Stimulated activated CD8-positive, alpha-beta memory T cell treated with anti-CD3 and anti-CD28 coated beads, Interleukin-7, amount 100 ng/mL, for 4 hours (primary cell): ENCODE data around the gene REST.

ENCODE experiments used
- DNase-seq, 2 donors: peaks; one replicate each; pipeline ENCODE4 v3.0.0-alpha.2; 2020; ENCODE audit warnings: low read depth in 2 of 2

Gene REST

DNA sequence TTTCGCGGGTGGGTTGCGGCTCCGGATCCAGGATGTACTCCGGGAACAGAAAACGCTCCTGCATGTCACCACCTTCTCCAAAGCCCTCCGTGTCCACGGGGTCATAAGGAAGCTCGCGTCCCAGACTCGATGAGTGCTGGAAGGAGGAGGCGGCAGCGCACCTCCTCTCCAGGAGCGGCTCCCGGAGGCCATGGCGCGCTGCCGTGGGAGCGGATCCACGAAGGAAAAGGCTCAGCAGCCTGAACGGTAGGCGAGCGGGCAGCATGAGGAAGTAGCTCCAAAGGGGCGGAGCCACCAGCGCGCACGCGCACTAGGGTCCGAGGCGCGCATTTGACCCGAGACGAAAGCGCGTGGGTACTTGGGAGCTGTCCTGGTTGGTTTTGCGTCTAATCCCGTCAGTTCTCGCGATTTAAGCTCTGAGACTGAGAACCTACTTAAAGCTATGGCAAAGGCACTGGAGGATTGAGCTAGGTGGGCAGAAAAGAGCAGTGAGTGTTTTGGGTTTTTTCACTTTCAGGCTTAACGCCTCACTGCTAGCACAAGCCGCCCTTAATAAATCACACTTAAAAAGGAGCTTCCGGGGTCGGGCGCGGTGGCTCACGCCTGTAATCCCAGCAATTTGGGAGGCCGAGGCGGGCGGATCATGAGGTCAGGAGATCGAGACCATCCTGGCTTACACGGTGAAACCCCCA is 69.8 kb downstream of the REST start, which contains the start of gene NOA1:
NOA1 (minus strand) TSS at position 286 of the 692 bp plus-strand sequence; CDS start at position 265, 21 bp downstream.
- peak; percentile 96 for DNase-seq

DNA sequence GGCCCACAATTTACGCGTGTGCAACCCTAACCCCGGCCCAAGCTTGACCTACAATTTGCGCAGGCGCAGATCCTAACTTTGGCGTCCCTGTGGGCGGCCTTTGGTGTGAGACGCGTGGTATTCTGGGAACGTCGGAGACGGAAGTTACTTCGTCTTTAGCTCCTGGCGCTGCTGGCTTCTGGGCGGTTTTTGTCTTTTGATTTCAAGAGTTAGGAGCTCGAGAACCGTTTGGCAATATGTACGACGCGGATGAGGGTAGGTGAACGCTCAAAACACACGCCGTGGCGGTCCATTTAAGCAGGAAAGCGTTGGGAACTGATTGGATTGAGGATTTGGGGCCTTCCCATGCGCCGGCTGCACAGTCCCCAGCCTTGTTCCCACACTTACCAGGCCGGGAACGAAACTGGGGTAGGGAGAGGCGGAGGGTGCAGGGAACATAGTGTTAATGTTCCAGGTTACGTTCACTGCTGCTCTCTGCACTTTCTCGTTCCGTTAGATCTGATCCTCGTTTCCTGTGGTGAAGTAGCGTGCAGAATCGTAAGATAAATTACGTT is 71.1 kb downstream of the REST start, which contains the start of gene POLR2B:
POLR2B (plus strand) TSS at position 147 of the 554 bp plus-strand sequence; CDS start at position 237, 90 bp downstream.
- peak; percentile 81 to 85 for DNase-seq

DNA sequence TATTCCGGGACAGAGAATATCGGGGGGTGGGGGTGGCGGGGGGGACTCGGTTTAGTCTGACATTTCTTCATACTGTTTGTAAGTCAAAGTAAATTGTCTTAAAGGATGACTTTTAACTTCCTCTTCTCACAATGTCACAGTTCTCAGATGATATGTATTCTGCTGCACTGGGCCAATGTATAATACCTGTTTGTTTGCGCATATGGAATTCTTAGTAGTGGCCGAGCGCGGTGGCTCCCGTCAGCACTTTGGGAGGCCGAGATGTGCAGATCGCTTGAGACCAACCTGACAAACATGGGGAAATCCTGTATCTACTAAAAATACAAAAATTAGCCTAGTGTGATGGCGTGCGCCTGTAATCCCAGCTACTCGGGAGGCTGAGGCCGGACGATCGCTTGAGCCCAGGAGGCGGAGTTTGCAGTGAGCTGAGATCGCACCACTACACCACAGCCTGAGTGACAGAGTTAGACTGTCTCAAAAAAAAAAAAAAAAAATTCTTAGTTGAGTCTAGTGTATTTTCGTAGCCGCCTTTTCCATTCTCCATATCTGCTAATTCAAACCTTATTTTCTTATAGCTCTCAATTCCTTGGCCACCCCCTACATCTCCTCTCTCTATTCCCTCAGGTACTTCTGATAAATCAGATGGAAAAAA is 71.8 kb downstream of the REST start:
- DNase-seq: peak in 1 of 2 donors; percentile 26

DNA sequence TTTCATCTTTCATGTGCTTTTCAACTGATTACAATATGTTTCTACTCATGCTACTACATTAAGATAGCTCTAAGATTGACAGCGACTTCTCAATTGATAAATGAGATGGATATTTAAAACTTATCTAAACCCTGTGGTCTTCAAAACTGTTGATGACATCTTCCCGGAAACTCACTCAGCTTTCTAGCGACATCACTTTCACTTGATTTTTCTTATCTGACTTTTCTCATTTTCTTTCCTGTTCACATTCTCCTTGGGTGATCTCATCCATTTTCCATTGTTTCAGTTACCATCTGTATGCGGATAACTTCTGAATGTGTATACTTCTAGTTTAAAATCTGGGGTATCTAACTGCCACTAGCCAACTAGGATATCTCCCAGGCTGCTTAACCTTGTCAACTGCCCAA is 74.1 kb downstream of the REST start:
- no peak for DNase-seq

DNA sequence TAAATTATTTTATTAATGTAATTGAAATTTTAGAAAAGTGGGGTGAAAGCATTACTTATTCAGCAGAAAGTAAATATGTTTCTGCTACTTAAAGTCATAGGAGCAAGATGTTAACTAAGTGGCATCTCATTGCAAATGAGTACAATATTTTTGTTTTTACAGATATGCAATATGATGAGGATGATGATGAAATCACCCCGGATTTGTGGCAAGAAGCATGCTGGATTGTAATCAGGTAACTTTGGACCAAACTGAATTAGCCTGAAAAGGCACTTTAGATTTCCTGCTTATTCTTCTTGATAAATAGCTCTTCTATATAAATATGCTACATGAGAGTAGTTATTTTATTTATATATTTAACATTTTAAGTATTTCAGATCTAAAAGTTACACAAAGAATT is 78.5 kb downstream of the REST start:
- DNase-seq: no peak

DNA sequence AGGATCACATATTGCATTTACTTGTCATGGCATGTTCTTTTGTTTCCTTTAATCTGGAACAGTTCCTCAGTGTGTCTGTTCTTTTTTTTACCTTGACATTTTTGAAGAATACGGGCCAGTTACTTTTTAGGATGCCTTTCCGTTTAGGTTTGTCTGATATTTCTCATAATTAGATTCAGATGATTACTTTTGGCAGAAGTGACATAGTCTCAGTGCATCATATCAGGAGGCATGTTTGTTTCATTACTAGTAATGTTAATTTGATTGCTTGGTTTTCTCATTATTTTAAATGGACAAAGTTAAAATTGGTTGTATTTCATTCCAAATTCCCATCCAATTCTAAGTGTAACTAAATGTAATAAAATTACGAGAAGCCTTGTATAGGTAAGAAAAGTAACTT is 79.3 kb downstream of the REST start:
- DNase-seq: no peak

DNA sequence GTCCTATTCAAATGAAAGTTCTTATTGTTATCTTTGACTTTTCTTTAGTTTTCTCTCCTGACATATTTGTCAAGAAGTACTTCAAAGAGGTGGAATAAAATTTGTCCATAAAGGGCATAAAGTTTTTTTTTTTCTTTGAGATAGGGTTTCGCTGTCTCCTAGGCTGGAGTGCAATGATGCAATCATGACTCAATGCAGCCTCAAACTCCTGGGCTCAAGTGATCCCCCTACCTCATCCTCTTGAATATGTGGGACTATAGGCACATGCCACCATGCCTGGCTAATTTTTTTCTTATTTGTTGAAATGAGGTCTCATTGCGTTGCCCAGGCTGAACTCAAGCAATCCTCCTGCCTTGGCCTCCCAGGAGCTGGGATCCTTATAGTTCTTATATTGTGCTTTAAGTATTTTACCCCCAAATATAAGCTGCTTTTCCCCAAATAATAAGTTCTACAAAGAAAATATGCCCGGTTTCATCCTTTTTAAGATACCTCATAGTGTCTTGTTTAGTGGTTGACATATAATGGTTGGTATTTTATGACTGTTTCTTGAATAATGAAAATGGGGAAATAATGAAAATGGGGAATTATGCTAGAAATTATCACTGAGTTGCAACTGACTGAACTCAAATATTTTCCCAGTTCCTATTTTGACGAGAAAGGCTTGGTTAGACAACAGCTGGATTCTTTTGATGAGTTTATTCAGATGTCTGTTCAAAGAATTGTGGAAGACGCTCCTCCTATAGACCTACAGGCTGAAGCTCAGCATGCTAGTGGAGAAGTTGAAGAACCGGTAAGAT is 82.6 kb downstream of the REST start:
- no peak for DNase-seq

DNA sequence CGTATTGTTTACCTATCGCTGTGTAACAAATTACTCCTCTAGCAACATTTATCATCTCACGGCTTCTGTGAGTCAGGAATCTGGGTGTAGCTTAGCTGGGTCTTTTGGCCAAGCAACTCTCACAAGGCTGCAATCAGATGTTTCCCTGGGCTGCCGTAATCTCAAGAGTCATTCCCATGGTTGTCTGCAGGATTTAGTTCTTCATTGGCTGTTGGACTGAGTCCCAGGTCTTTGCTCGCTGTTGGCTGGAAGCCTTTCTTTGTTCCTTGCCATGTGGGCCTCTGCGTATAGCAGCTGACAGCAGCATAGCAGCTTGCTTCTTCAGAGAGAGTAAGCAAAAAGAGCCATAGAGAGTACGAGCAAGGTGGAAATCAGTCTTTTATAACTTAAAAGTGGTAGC is 87.8 kb downstream of the REST start:
- DNase-seq: no peak

DNA sequence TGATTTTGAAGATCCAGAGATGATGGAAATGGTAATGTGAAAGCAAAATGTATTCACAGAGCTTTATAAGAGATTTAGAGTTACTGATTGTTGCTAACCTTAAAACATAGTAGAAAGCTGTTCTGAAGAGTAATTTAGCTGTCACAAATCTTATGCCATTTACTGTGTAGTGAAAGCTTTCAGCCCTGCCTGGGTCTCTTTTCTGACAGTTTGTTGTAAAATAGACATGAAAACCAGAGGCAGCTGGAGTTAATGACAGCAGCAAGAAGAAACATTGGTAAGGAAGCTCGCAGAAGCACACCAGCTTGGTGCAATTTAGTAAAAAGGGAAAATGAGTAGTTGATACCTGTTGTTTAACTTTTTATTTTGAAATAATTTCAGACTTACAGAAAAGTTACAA is 92.1 kb downstream of the REST start:
- DNase-seq: no peak

DNA sequence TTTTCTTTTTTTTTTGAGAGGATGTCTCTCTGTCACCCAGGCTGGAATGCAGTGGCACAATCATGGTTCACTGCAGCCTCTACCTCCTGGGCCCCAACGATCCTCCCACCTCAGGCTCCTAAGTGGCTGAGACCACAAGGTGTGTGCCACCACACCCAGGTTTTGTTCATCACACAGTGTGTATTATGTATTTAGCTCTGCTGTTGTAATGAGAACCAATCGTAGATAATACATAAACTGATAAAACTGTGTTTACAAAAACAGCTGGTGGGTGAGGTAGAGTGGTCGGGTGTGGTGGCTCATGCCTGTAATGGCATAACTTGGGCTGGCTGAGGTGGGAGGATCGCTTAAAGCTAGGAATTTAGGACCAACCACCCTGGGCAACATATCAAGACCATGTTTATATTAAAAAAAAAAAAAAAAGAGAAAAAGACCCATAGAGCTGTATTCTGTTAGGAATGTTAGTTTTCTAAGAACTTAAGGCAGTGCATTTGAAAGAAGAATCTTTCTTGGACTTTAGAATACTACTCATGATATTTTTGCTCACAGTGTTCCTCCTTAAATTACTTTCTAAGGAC is 105.9 kb downstream of the REST start:
- DNase-seq: no peak
